Measurements from ENCODE around the gene TMPRSS11B.
"Not testable (repeated sequence)": the region's sequence is repeated elsewhere in the genome, so short reads cannot be mapped to it uniquely, and the experiment has no call there.

The TMPRSS11B gene

GRCh38 chr4:68216501-68216900 lies 29.0 kb downstream of the TMPRSS11B start:
- no peak overlapping the region for H3K4me3 ChIP-seq (ENCODE audit: low read depth, low read length)
- H3K27ac ChIP-seq (ENCODE audit: extremely low read depth, low read depth, low read length) = no peak overlapping the region
- no peaks in the 10 kb centered on the region for H3K36me3 ChIP-seq (ENCODE audit: control insufficient read depth in 2 of 2, insufficient read depth in 1 of 2, low read length in 2 of 2)
- CTCF ChIA-PET = no interaction called here
- TF ChIP-seq ZNF391 (tag by site-specific recombination; IDR thresholded peaks at IDR 0.05; ENCODE audit: borderline replicate concordance, low read depth) (no peak), ZNF785 (tag by site-specific recombination; IDR thresholded peaks at IDR 0.05) (no peak), PRDM1 (tag by site-specific recombination; IDR thresholded peaks at IDR 0.05) (no peak), ZNF302 (tag by site-specific recombination; IDR thresholded peaks at IDR 0.05; ENCODE audit: low read depth) (no peak), ZBTB48 (tag by site-specific recombination; IDR thresholded peaks at IDR 0.05) (no peak), ZSCAN5A (tag by site-specific recombination; IDR thresholded peaks at IDR 0.05) (no peak), ZNF555 (tag by site-specific recombination; conservative IDR thresholded peaks at IDR 0.05) (no peak), ZNF169 (tag by site-specific recombination; IDR thresholded peaks at IDR 0.05) (no peak), SCRT1 (tag by site-specific recombination; IDR thresholded peaks at IDR 0.05; ENCODE audit: borderline replicate concordance) (no peak), ZNF114 (tag by site-specific recombination; IDR thresholded peaks at IDR 0.05) (no peak), FEZF1 (tag by site-specific recombination; IDR thresholded peaks at IDR 0.05) (no peak), KLF16 (tag by site-specific recombination; IDR thresholded peaks at IDR 0.05) (no peak), GLIS1 (tag by site-specific recombination; IDR thresholded peaks at IDR 0.05) (no peak), SALL2 (tag by site-specific recombination; IDR thresholded peaks at IDR 0.05; ENCODE audit: borderline replicate concordance) (no peak)
- TF ChIP-seq, protein P1, sequence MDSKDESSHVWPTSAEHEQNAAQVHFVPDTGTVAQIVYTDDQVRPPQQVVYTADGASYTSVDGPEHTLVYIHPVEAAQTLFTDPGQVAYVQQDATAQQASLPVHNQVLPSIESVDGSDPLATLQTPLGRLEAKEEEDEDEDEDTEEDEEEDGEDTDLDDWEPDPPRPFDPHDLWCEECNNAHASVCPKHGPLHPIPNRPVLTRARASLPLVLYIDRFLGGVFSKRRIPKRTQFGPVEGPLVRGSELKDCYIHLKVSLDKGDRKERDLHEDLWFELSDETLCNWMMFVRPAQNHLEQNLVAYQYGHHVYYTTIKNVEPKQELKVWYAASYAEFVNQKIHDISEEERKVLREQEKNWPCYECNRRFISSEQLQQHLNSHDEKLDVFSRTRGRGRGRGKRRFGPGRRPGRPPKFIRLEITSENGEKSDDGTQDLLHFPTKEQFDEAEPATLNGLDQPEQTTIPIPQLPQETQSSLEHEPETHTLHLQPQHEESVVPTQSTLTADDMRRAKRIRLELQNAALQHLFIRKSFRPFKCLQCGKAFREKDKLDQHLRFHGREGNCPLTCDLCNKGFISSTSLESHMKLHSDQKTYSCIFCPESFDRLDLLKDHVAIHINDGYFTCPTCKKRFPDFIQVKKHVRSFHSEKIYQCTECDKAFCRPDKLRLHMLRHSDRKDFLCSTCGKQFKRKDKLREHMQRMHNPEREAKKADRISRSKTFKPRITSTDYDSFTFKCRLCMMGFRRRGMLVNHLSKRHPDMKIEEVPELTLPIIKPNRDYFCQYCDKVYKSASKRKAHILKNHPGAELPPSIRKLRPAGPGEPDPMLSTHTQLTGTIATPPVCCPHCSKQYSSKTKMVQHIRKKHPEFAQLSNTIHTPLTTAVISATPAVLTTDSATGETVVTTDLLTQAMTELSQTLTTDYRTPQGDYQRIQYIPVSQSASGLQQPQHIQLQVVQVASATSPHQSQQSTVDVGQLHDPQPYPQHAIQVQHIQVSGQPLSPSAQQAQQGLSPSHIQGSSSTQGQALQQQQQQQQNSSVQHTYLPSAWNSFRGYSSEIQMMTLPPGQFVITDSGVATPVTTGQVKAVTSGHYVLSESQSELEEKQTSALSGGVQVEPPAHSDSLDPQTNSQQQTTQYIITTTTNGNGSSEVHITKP (tag by site-specific recombination; IDR thresholded peaks at IDR 0.05) = no peak
- TF ChIP-seq, protein P2, sequence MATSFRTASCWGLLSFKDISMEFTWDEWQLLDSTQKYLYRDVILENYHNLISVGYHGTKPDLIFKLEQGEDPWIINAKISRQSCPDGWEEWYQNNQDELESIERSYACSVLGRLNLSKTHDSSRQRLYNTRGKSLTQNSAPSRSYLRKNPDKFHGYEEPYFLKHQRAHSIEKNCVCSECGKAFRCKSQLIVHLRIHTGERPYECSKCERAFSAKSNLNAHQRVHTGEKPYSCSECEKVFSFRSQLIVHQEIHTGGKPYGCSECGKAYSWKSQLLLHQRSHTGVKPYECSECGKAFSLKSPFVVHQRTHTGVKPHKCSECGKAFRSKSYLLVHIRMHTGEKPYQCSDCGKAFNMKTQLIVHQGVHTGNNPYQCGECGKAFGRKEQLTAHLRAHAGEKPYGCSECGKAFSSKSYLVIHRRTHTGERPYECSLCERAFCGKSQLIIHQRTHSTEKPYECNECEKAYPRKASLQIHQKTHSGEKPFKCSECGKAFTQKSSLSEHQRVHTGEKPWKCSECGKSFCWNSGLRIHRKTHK (tag by site-specific recombination; IDR thresholded peaks at IDR 0.05) = no peak
- no peaks in the 10 kb centered on the region for H3K9me3 ChIP-seq (ENCODE audit: control insufficient read depth, insufficient read depth, low read depth, low read length)
- POLR2A ChIA-PET = no interaction called here
- H3K4me1 ChIP-seq (ENCODE audit: control insufficient read depth, insufficient read depth, low read length) = no peaks in the 10 kb centered on the region

GRCh38 chr4:68209003-68209402 lies 36.5 kb downstream of the TMPRSS11B start:
- ChIA-PET POLR2A (no interaction called here), CTCF (no interaction called here)
- no peaks in the 10 kb centered on the region for H3K36me3 ChIP-seq (ENCODE audit: control insufficient read depth in 2 of 2, insufficient read depth in 1 of 2, low read length in 2 of 2)
- H3K4me1 ChIP-seq (ENCODE audit: control insufficient read depth, insufficient read depth, low read length) = no peaks in the 10 kb centered on the region
- no peak overlapping the region for H3K27ac ChIP-seq (ENCODE audit: extremely low read depth, low read depth, low read length)
- no peaks in the 10 kb centered on the region for H3K9me3 ChIP-seq (ENCODE audit: control insufficient read depth, insufficient read depth, low read depth, low read length)
- TF ChIP-seq ZNF510 (tag by site-specific recombination; IDR thresholded peaks at IDR 0.05; ENCODE audit: insufficient replicate concordance) (no peak), SETDB1 (IDR thresholded peaks at IDR 0.05; ENCODE audit: insufficient read length, low read length) (peak; percentile 43), ZNF133 (tag by site-specific recombination; IDR thresholded peaks at IDR 0.05) (peak; percentile 63; the same call in 1 of the 2 replicates)
- H3K4me3 ChIP-seq (ENCODE audit: low read depth, low read length) = no peak overlapping the region

DNA sequence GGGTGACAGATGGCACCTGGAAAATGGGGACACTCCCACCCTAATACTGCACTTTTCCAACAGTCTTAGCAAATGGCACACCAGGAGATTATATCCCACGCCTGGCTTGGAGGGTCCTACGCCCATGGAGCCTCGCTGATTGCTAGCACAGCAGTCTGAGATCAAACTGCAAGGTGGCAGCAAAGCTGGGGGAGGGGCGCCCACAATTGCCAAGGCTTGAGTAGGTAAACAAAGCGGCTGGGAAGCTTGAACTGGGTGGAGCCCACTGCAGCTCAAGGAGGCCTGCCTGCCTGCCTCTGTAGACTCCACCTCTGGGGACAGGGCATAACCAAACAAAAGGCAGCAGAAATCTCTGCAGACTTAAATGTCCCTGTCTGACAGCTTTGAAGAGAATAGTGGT lies 51.2 kb downstream of the TMPRSS11B start:
- H3K4me1 ChIP-seq (ENCODE audit: control insufficient read depth, insufficient read depth, low read length); H3K27ac ChIP-seq (ENCODE audit: extremely low read depth, low read depth, low read length); H3K36me3 ChIP-seq (ENCODE audit: control insufficient read depth in 2 of 2, insufficient read depth in 1 of 2, low read length in 2 of 2); H3K4me3 ChIP-seq (ENCODE audit: low read depth, low read length); CTCF ChIA-PET; H3K9me3 ChIP-seq (ENCODE audit: control insufficient read depth, insufficient read depth, low read depth, low read length): not testable (repeated sequence)
- POLR2A ChIA-PET = interaction anchor here (0.7 kb wide), 1 partner anchor 158 kb away, joined by 5 read pairs; no protein-coding TSS in a partner anchor

All from HEK293 (cell line).